Measurements from ENCODE around the gene CNPY3. TPM values are rescaled to one million over a fixed set of nuclear protein-coding genes. Genes with fewer than 3 reads are reported as not detected.

CNPY3 gene
- polyA plus RNA-seq, 1 of the 3 experiments (the other 2 are of a cell fraction) = 77.5 TPM

DNA sequence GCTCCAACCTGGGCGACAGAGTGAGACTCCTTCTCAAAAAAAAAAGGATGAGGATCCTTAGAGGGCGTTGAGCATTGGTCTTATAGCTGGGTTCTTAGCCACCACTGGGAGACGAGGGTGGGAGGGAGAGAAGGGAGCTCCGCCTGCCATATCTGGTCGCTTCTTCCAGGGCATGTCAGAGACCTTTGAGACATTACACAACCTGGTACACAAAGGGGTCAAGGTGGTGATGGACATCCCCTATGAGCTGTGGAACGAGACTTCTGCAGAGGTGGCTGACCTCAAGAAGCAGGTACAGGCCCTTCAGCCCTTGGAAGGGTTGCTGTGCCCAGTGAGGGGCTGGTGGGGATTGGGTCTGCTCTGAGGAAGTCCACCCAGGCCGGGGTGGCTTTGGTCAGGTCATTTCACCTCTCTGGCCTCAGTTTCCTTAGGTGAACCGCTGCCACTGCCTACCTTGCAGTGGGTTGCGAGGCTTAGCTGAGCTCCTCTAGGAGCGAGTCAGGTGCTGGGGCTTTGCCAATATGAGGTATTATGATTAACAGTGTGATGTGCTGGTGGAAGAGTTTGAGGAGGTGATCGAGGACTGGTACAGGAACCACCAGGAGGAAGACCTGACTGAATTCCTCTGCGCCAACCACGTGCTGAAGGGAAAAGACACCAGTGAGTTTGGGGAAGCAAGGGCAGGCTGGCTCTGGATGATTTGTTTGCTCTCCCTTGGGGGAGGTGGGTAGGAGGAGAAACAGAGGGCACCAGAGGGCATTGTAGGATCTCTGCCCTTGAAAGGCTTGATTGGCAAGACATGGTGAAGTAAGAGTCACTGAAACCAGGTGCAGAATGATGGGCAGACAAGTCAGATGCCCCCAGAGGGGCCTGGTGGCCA, 8.5 kb downstream of the CNPY3 start:
- H3K79me2 ChIP-seq (ENCODE audit: insufficient read depth) = peaks cover 23% of the 10 kb centered on the region
- TF ChIP-seq CHD2 (IDR thresholded peaks at IDR 0.05; ENCODE audit: low read length, partially characterized antibody) = no peak
- TF ChIP-seq GABPA (IDR thresholded peaks at IDR 0.05; ENCODE audit: low read depth) = no peak
- TF ChIP-seq YY1 (IDR thresholded peaks at IDR 0.05; ENCODE audit: low read depth) = no peak
- no peak for TF ChIP-seq RCOR1 (IDR thresholded peaks at IDR 0.05; ENCODE audit: low read length)
- TF ChIP-seq, protein P1, sequence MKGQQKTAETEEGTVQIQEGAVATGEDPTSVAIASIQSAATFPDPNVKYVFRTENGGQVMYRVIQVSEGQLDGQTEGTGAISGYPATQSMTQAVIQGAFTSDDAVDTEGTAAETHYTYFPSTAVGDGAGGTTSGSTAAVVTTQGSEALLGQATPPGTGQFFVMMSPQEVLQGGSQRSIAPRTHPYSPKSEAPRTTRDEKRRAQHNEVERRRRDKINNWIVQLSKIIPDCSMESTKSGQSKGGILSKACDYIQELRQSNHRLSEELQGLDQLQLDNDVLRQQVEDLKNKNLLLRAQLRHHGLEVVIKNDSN (IDR thresholded peaks at IDR 0.05; ENCODE audit: borderline replicate concordance, low read depth) = no peak
- TF ChIP-seq, protein P2, sequence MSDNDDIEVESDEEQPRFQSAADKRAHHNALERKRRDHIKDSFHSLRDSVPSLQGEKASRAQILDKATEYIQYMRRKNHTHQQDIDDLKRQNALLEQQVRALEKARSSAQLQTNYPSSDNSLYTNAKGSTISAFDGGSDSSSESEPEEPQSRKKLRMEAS (IDR thresholded peaks at IDR 0.05; ENCODE audit: low read depth) = no peak
- TF ChIP-seq, protein P3, sequence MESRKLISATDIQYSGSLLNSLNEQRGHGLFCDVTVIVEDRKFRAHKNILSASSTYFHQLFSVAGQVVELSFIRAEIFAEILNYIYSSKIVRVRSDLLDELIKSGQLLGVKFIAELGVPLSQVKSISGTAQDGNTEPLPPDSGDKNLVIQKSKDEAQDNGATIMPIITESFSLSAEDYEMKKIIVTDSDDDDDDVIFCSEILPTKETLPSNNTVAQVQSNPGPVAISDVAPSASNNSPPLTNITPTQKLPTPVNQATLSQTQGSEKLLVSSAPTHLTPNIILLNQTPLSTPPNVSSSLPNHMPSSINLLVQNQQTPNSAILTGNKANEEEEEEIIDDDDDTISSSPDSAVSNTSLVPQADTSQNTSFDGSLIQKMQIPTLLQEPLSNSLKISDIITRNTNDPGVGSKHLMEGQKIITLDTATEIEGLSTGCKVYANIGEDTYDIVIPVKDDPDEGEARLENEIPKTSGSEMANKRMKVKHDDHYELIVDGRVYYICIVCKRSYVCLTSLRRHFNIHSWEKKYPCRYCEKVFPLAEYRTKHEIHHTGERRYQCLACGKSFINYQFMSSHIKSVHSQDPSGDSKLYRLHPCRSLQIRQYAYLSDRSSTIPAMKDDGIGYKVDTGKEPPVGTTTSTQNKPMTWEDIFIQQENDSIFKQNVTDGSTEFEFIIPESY (IDR thresholded peaks at IDR 0.05; ENCODE audit: borderline replicate concordance, low read depth) = no peak
- TF ChIP-seq FOXM1 (IDR thresholded peaks at IDR 0.05; ENCODE audit: low read depth) = no peak
- TF ChIP-seq NRF1 (IDR thresholded peaks at IDR 0.05; ENCODE audit: low read depth, low read length) = no peak
- TF ChIP-seq EP300 (IDR thresholded peaks at IDR 0.05; ENCODE audit: borderline replicate concordance in 1 of 2, low read depth in 1 of 2, low read length in 1 of 2) = no peak
- TF ChIP-seq FOSL2 (IDR thresholded peaks at IDR 0.05; ENCODE audit: borderline replicate concordance, low read depth) = no peak
- TF ChIP-seq JUND (IDR thresholded peaks at IDR 0.05) = no peak
- TF ChIP-seq RAD21 (IDR thresholded peaks at IDR 0.05; ENCODE audit: low read length) = no peak
- TF ChIP-seq FOXJ3 (CRISPR knock-in tag; IDR thresholded peaks at IDR 0.05) = no peak
- TF ChIP-seq TEAD4 (IDR thresholded peaks at IDR 0.05; ENCODE audit: borderline replicate concordance, insufficient read depth) = no peak
- TF ChIP-seq ELF1 (IDR thresholded peaks at IDR 0.05) = no peak
- TF ChIP-seq EZH2phosphoT487 (IDR thresholded peaks at IDR 0.05; ENCODE audit: borderline replicate concordance, low read depth) = no peak
- TF ChIP-seq NFIC (IDR thresholded peaks at IDR 0.05; ENCODE audit: borderline replicate concordance) = no peak
- no peak for TF ChIP-seq RXRA (IDR thresholded peaks at IDR 0.05; ENCODE audit: borderline replicate concordance, low read depth)
- no peak for TF ChIP-seq SMC3 (IDR thresholded peaks at IDR 0.05; ENCODE audit: low read depth, low read length)
- no peaks in the 10 kb centered on the region for H3F3A ChIP-seq (replicated peaks; ENCODE audit: insufficient read depth)
- DNase-seq = no peak
- CTCF ChIA-PET = interaction anchor here (1.0 kb wide), 1 partner anchor 9 kb away, joined by 5 read pairs; no protein-coding TSS in a partner anchor
- H3K4me2 ChIP-seq = no peak overlapping the region
- no peaks in the 10 kb centered on the region for H3K27me3 ChIP-seq (ENCODE audit: insufficient read depth)
- H4K20me1 ChIP-seq (ENCODE audit: insufficient read depth) = no peaks in the 10 kb centered on the region; the same call in 1 of the 2 replicates
- peaks cover 39 to 42% of the 10 kb centered on the region in 2 experiments for H3K36me3 ChIP-seq (replicated peaks in 1 of 2; ENCODE audit: control insufficient read depth in 1 of 2, insufficient read depth in 2 of 2, low read length in 1 of 2)
- H3K4me1 ChIP-seq (ENCODE audit: control insufficient read depth in 1 of 2, insufficient read depth in 2 of 2, low read depth in 1 of 2, low read length in 1 of 2) = peaks cover 0 to 4% of the 10 kb centered on the region in 2 experiments; a peak in 1 of 4 replicates
- no peaks in the 10 kb centered on the region for H3K9me2 ChIP-seq
- H3K9ac ChIP-seq = no peak overlapping the region
- POLR2A ChIA-PET = no interaction called here
- no peak overlapping the region for H3K4me3 ChIP-seq (ENCODE audit: low read depth in 2 of 2, low read length in 1 of 2)
- 93% methylated on average over 10 of the region's 13 CpGs for WGBS (ENCODE audit: low lambda C conversion rate)
- H2AFZ ChIP-seq (ENCODE audit: low read depth) = no peak overlapping the region
- H3K9me3 ChIP-seq = no peaks in the 10 kb centered on the region
- no peak overlapping the region for H3K27ac ChIP-seq (ENCODE audit: low read depth in 2 of 2, low read length in 1 of 2)
